Activated B cell treated with CpG ODN at 0.5 μM for 24 hours (primary cell): ENCODE data around the gene DPP10. TPM values are rescaled to one million over a fixed set of nuclear protein-coding genes. Genes with fewer than 3 reads are reported as not detected.

ENCODE experiments used
- ATAC-seq: fragments of 200-7000 bp; cut with Tn5 transposase; one replicate; pipeline ENCODE4 v1.10.0; 2021; ENCODE audit warnings: low read depth, mild to moderate bottlenecking, moderate library complexity
- CTCF ChIA-PET: fragments of 350-600 bp; sonication (Branson Sonifier 250); formaldehyde crosslinking; loops from one replicate; lab custom pipeline; 2021; ENCODE audit warnings: antibody characterized with exemption; lab: Charles Lee
- POLR2A ChIA-PET: fragments of 350-600 bp; sonication (Branson Sonifier 250); formaldehyde crosslinking; loops from one replicate; lab custom pipeline; 2021; ENCODE audit warnings: antibody characterized with exemption; lab: Charles Lee
- DNase-seq: peaks from one replicate; pipeline ENCODE4 v3.0.0; 2022
- H3K27ac Mint-ChIP-seq: one replicate; pipeline ENCODE4 v1.8.0; 2020; ENCODE audit warnings: mixed read lengths
- H3K27me3 Mint-ChIP-seq: one replicate; pipeline ENCODE4 v1.8.0; 2021; ENCODE audit warnings: mixed read lengths
- H3K36me3 Mint-ChIP-seq: one replicate; pipeline ENCODE4 v1.8.0; 2021; ENCODE audit warnings: low read depth, mixed read lengths
- H3K4me1 Mint-ChIP-seq: one replicate; pipeline ENCODE4 v1.8.0; 2021; ENCODE audit warnings: mixed read lengths
- H3K4me3 Mint-ChIP-seq: one replicate; pipeline ENCODE4 v1.8.0; 2020; ENCODE audit warnings: mild to moderate bottlenecking, mixed read lengths
- H3K9me3 Mint-ChIP-seq: one replicate; pipeline ENCODE4 v1.8.0; 2020; ENCODE audit warnings: mixed read lengths
- intact Hi-C: fragments of 100-400 bp; cut with micrococcal nuclease; formaldehyde crosslinking; loops from one replicate; pipeline ENCODE4 v1.15.1; 2024
- total RNA-seq: library from RNA; stranded (reverse); gene quantifications from 2 replicates; pipeline ENCODE4 v1.2.3, GENCODE V29; 2022
- TF ChIP-seq, protein P1 (sequence below): fragments of 200-600 bp; IDR thresholded peaks from one replicate; pipeline ENCODE4 v1.8.0; 2022; ENCODE audit warnings: antibody characterized with exemption, mild to moderate bottlenecking

The DPP10 gene
- total RNA-seq, 1 donor from 2014 or later = not detected

DNA sequence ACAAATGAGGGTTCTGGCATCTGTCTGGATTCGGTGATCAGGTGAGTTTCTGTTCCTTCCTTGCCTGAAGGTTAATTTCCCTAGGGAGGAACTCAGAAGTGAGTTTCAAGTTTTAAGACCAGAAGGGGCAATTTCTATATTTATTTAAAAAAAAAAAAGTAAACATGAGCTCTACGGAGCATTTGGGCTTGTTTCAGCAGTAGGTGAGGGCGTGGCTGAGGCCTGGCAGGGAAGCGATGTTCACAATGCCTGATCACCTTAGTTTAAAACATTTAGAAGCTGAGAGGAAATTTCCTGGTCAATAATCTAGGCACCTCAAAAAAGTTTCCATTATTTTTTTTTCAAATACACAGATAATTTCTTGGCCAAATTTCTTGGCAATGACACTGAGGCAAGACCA is 629.1 kb downstream of the DPP10 start:
- Mint-ChIP-seq H3K27ac (no peak overlapping the region), H3K4me1 (no peaks in the 10 kb centered on the region), H3K27me3 (no peaks in the 10 kb centered on the region), H3K4me3 (no peak overlapping the region), H3K9me3 (peaks cover 16% of the 10 kb centered on the region), H3K36me3 (no peaks in the 10 kb centered on the region)
- ChIA-PET POLR2A (no interaction called here), CTCF (no interaction called here)
- DNase-seq (no peak), ATAC-seq (no peak)
- TF ChIP-seq, protein P1, sequence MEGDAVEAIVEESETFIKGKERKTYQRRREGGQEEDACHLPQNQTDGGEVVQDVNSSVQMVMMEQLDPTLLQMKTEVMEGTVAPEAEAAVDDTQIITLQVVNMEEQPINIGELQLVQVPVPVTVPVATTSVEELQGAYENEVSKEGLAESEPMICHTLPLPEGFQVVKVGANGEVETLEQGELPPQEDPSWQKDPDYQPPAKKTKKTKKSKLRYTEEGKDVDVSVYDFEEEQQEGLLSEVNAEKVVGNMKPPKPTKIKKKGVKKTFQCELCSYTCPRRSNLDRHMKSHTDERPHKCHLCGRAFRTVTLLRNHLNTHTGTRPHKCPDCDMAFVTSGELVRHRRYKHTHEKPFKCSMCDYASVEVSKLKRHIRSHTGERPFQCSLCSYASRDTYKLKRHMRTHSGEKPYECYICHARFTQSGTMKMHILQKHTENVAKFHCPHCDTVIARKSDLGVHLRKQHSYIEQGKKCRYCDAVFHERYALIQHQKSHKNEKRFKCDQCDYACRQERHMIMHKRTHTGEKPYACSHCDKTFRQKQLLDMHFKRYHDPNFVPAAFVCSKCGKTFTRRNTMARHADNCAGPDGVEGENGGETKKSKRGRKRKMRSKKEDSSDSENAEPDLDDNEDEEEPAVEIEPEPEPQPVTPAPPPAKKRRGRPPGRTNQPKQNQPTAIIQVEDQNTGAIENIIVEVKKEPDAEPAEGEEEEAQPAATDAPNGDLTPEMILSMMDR = no peak
- intact Hi-C loops = no loop called here

DNA sequence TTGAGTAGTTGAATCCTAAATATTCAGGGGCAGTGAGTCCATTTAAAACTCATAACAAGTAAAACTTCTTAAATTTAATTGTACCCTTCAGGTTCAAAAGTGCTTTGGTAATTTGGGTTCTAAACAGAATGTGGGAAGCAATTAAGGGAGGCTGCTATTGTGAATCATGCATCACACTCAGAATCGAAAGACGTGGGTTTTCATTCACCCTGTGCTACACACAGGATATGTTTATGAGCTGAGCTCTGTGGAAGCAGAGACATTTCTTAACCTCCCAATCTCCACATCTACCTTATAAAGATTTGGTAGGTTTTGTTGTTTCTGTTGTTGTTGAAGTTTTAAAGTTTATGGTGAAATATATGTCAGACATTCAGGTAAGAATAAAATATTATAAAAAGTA is 633.4 kb downstream of the DPP10 start:
- H3K36me3 Mint-ChIP-seq = no peaks in the 10 kb centered on the region
- TF ChIP-seq, protein P1 = no peak

DNA sequence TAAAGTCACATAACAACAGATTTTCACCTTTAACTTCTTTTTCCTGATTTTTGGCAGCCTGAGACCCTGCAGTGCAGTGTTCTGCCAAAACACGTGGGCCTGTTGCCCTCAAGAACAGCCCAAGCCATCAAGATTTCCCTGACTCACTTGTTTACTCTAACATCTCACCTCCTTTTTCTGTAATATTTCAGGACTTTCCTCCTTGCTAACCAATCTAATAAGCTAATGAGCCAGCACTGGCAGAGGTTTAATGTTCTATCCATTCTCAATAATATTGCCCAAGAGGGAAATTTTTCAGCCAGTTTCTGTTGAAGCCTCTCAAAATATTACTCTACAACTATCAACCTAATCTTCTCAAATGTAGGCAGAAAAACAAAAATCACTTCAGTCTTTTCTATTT is 635.2 kb downstream of the DPP10 start:
- CTCF ChIA-PET = no interaction called here
- ATAC-seq (no peak), DNase-seq (no peak)
- TF ChIP-seq, protein P1 = no peak
- Mint-ChIP-seq H3K27ac (no peak overlapping the region), H3K4me3 (no peak overlapping the region), H3K4me1 (no peaks in the 10 kb centered on the region), H3K9me3 (peaks cover 2% of the 10 kb centered on the region), H3K36me3 (no peaks in the 10 kb centered on the region), H3K27me3 (no peaks in the 10 kb centered on the region)
- POLR2A ChIA-PET = no interaction called here
- intact Hi-C loops = no loop called here

More for the DNA sequence above, 633.4 kb downstream of the DPP10 start:
- ChIA-PET POLR2A (no interaction called here), CTCF (no interaction called here)
- no peak for DNase-seq
- Mint-ChIP-seq H3K27ac (no peak overlapping the region), H3K4me3 (no peak overlapping the region), H3K4me1 (no peaks in the 10 kb centered on the region), H3K9me3 (peaks cover 2% of the 10 kb centered on the region), H3K27me3 (no peaks in the 10 kb centered on the region)
- intact Hi-C loops = no loop called here
- ATAC-seq = no peak

DNA sequence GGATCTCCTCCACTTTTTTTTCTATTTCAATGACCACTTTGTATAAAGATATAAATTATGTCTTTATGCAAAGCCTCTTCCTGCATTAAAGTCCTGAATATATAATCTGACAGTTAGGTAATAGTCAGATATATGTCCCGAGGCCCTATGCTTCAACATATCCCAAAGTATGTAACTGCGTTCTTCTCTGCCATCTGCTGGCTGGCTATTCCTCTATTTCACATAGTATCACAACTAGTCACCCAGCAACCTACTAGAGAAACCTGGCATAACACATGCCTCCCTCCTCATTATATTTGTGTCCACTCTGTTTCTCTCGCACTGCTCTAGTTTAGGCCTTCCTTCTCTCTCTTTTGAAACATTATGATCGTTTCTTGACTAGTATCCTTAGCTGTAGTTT is 640.8 kb downstream of the DPP10 start:
- ChIA-PET CTCF (no interaction called here), POLR2A (no interaction called here)
- ATAC-seq (no peak), DNase-seq (no peak)
- Mint-ChIP-seq H3K9me3 (no peaks in the 10 kb centered on the region), H3K36me3 (no peaks in the 10 kb centered on the region), H3K4me3 (no peak overlapping the region), H3K27ac (no peak overlapping the region), H3K4me1 (no peaks in the 10 kb centered on the region), H3K27me3 (no peaks in the 10 kb centered on the region)
- TF ChIP-seq, protein P1 = no peak
- intact Hi-C loops = no loop called here

DNA sequence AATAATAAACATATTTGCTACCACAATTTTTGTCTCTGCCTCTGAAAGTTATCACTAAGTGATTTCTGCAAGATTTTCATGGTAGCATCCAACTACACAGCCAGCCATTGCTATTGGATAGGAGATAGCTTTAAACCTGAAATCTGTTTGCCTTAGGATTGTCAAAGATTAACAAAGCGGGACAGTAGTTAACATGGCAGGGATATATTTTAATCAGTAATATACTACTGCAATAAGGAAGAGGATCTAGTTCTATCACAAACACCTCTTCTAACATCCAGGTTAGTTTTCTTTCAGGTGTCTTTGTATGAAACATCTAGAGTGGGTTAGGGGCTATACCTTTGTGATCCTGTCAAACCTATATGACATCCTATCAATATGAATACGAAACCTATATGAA is 641.3 kb downstream of the DPP10 start:
- Mint-ChIP-seq H3K9me3 (no peaks in the 10 kb centered on the region), H3K27ac (no peak overlapping the region), H3K4me1 (no peaks in the 10 kb centered on the region), H3K36me3 (no peaks in the 10 kb centered on the region), H3K4me3 (no peak overlapping the region), H3K27me3 (no peaks in the 10 kb centered on the region)
- CTCF ChIA-PET = no interaction called here
- ATAC-seq (no peak), DNase-seq (no peak)
- intact Hi-C loops = no loop called here
- POLR2A ChIA-PET = no interaction called here
- TF ChIP-seq, protein P1 = no peak
